ENCODE data around the gene PAXIP1. TPM values are rescaled to one million over a fixed set of nuclear protein-coding genes. Genes with fewer than 3 reads are reported as not detected.

Gene PAXIP1
- total and polyA plus RNA-seq, 2 experiments from 2014 or later, result 12.5 to 36.9 TPM

- H3K9me3 Mint-ChIP-seq, result no peaks in the 10 kb centered on the region
- DNase-seq (ENCODE audit: low spot score), result no peak
- H3K4me1 ChIP-seq (ENCODE audit: insufficient read depth), result no peaks in the 10 kb centered on the region
- peaks cover 42% of the 10 kb centered on the region for H3K79me2 ChIP-seq (replicated peaks; ENCODE audit: insufficient read depth)
- H3K27ac ChIP-seq (ENCODE audit: low read depth), result no peak overlapping the region
- peaks cover 14% of the 10 kb centered on the region for H3K27me3 Mint-ChIP-seq (ENCODE audit: insufficient read depth, low read depth, poor library complexity)
- ATAC-seq, result no peak
- H4K20me1 ChIP-seq (replicated peaks; ENCODE audit: insufficient read depth), result peaks cover 17% of the 10 kb centered on the region
- peaks cover 46% of the 10 kb centered on the region for H3K36me3 Mint-ChIP-seq (ENCODE audit: low read depth)
- no peaks in the 10 kb centered on the region for H3K9me2 ChIP-seq (ENCODE audit: insufficient read depth)
- H3K4me2 ChIP-seq, result no peak overlapping the region
- H3K4me1 Mint-ChIP-seq, result no peaks in the 10 kb centered on the region
- no peak overlapping the region for H2AFZ ChIP-seq
- H3K4me3 Mint-ChIP-seq, result no peak overlapping the region
- no peak overlapping the region for H3K27ac Mint-ChIP-seq
- no peaks in the 10 kb centered on the region for H3K27me3 ChIP-seq (ENCODE audit: insufficient read depth)
- H3K4me3 ChIP-seq, result no peak overlapping the region
- no peaks in the 10 kb centered on the region for H3F3A ChIP-seq (replicated peaks; ENCODE audit: low read depth)
- peaks cover 23% of the 10 kb centered on the region for H3K36me3 ChIP-seq (ENCODE audit: insufficient read depth)
- TF ChIP-seq ZNF114 (CRISPR knock-in tag; IDR thresholded peaks at IDR 0.05) (no peak), CTCF (conservative IDR thresholded peaks at IDR 0.05; ENCODE audit: low read depth in 2 of 2) (no peak), JUNB (IDR thresholded peaks at IDR 0.05; ENCODE audit: unreplicated experiment) (no peak), EZH2phosphoT487 (IDR thresholded peaks at IDR 0.05; ENCODE audit: unreplicated experiment) (no peak), REST (IDR thresholded peaks at IDR 0.05; ENCODE audit: unreplicated experiment) (no peak), POLR2AphosphoS5 (IDR thresholded peaks at IDR 0.05; ENCODE audit: low read depth) (no peak), EZH2 (IDR thresholded peaks at IDR 0.05; ENCODE audit: low read depth, unreplicated experiment) (no peak)
Measured at GRCh38 chr7:154976844-154977243, 26.1 kb downstream of the PAXIP1 start.

GRCh38 chr7:154975984-154976383 is 26.9 kb downstream of the PAXIP1 start:
- peaks cover 18% of the 10 kb centered on the region for H4K20me1 ChIP-seq (replicated peaks; ENCODE audit: insufficient read depth)
- Mint-ChIP-seq H3K4me3 (no peak overlapping the region), H3K27me3 (ENCODE audit: insufficient read depth, low read depth, poor library complexity) (peaks cover 14% of the 10 kb centered on the region), H3K9me3 (no peaks in the 10 kb centered on the region), H3K36me3 (ENCODE audit: low read depth) (peaks cover 45% of the 10 kb centered on the region), H3K27ac (no peak overlapping the region), H3K4me1 (no peaks in the 10 kb centered on the region)
- H3K4me3 ChIP-seq, result no peak overlapping the region
- ATAC-seq (no peak), DNase-seq (ENCODE audit: low spot score) (no peak)
- H3F3A ChIP-seq (replicated peaks; ENCODE audit: low read depth), result no peaks in the 10 kb centered on the region
- no peak overlapping the region for H3K4me2 ChIP-seq
- H3K36me3 ChIP-seq (ENCODE audit: insufficient read depth), result peaks cover 23% of the 10 kb centered on the region
- no peaks in the 10 kb centered on the region for H3K9me2 ChIP-seq (ENCODE audit: insufficient read depth)
- H3K27me3 ChIP-seq (ENCODE audit: insufficient read depth), result no peaks in the 10 kb centered on the region
- H3K79me2 ChIP-seq (replicated peaks; ENCODE audit: insufficient read depth), result peaks cover 49% of the 10 kb centered on the region
- no peak overlapping the region for H2AFZ ChIP-seq
- H3K27ac ChIP-seq (ENCODE audit: low read depth), result no peak overlapping the region
- H3K4me1 ChIP-seq (ENCODE audit: insufficient read depth), result no peaks in the 10 kb centered on the region
- no peak for TF ChIP-seq CREB1 (CRISPR knock-in tag; IDR thresholded peaks at IDR 0.05; ENCODE audit: low read depth)
- TF ChIP-seq ZNF462 (CRISPR knock-in tag; IDR thresholded peaks at IDR 0.05), result no peak
- no peak for TF ChIP-seq EZH2 (IDR thresholded peaks at IDR 0.05; ENCODE audit: low read depth, unreplicated experiment)
- TF ChIP-seq ETS1 (IDR thresholded peaks at IDR 0.05), result no peak
- no peak for TF ChIP-seq ZNF114 (CRISPR knock-in tag; IDR thresholded peaks at IDR 0.05)

Measured in GM23338 (cell line).